NCI-H69 (cell line): ENCODE results near the gene RSPRY1.

Experiments
- DNase-seq: peaks from one replicate; lab custom pipeline; 2025; lab: John Stamatoyannopoulos, UW

Gene RSPRY1

DNA sequence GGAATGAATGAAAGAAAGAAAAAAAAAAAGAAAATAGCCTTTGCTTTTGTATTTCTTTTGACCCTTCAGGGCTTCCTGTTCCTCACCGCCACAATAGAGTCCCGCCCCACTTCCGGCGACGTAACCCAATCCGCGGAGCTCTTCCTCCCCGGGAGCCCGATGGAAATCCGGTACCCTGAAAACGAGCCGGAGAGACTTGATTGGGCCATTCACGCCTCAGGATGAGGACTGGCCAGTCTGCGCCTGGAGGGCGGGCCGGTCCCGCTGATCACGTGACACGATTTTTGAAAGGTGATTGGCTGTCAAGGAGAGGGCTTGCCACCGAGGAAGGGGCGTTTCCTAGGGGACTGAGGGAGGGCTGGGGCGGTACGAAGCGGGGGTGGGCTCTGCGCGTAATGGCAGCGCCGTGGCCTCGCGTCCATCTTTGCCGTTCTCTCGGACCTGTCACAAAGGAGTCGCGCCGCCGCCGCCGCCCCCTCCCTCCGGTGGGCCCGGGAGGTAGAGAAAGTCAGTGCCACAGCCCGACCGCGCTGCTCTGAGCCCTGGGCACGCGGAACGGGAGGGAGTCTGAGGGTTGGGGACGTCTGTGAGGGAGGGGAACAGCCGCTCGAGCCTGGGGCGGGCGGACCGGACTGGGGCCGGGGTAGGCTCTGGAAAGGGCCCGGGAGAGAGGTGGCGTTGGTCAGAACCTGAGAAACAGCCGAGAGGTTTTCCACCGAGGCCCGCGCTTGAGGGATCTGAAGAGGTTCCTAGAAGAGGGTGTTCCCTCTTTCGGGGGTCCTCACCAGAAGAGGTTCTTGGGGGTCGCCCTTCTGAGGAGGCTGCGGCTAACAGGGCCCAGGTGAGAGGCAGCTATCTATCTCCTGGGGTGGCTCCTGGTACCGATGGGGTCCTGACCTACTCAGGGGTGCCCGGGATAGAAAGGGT lies at the start of gene RSPRY1, which contains the start of gene PSME3IP1:
RSPRY1 (plus strand) TSS at position 385 of the 927 bp plus-strand sequence. CDS start 18,330 bp downstream, outside the sequence.
PSME3IP1 (minus strand) TSS at position 95 of the 927 bp plus-strand sequence. CDS start 12,185 bp downstream, outside the sequence.
- peak; percentile 97 for DNase-seq

DNA sequence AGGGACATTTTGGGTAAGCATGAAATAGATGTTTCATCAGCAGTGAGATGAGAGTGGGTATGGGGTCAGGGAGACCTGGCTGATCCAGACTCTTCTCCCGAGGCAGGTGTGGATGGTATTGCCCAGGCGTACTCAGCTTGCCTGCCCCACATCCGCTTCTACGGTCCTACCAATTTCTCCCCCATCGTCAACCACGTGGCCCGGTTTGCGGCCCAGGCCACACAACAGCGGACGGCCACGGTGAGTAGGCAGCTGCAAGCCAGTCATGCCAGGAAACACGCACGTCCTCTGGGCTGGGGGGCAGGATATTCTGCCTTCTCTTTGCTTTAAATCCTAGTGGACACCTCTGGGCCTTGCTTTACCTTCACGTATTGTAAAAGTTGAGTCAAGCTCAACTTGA lies 49.1 kb upstream of the RSPRY1 start:
- no peak for DNase-seq

DNA sequence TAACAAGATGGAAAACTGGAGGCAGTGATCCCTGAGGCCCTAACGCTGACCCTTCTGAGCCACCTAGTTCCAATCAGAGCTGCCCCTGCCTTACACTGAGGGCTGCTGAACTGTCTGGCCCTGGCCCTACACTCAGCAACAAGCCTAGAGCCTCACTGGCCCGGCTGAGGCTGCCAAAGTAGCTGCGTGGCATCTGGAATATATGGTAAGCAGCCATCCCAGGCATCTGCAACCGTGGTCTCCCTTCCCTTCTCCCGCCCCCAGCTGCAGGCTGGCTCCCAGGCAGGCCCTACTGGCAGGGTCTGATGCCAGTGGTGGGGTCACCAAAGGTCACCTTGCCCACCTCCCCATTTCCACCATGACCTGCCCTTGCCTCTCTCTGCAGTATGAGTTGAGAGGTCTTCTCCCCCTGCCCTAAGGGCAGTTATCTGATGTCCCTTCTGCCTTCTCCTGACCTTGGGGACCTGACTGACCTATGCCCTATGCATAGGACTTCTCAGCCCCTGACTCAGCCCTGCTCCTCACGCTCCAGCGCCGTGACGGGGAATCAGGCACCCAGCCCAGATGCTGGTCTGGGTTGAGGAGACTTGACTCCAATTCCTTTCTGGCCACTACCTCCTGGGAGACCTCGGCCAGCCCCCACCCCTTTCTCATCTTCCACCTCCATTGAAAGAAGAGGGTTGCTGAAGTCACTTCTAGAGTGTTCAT lies 48.4 kb upstream of the RSPRY1 start:
- no peak for DNase-seq

DNA sequence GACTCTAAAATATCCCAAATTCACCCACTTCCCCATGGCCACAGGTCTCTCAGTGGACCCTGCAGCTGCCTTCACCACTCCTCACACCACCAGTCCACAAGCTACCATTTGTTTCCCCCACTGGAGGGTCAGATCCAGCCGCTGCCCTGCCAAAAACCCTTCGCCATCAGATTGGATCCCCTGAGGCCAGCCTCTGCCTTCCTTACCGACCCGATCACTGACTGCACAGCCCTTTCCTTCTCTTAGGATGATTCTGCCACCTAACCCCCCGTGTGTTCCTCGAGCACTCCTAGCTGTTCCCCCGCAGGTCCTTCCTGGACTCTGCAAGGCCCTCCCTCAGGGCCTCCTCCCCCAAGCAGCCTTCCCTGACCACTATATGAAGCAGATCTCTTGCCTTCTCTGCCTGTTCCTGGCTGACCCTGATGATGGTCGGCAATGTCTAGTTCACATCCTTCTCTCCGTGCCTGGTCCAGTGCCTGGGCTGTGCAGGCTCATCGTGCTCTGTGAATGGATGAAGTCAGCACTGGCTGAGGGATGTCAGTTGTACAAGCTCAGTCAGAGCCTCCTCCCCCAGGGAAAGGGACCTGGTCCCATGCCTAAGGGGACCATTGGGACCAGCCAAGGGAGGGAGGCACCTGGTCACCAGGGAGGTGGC lies 47.7 kb upstream of the RSPRY1 start:
- DNase-seq, result no peak

DNA sequence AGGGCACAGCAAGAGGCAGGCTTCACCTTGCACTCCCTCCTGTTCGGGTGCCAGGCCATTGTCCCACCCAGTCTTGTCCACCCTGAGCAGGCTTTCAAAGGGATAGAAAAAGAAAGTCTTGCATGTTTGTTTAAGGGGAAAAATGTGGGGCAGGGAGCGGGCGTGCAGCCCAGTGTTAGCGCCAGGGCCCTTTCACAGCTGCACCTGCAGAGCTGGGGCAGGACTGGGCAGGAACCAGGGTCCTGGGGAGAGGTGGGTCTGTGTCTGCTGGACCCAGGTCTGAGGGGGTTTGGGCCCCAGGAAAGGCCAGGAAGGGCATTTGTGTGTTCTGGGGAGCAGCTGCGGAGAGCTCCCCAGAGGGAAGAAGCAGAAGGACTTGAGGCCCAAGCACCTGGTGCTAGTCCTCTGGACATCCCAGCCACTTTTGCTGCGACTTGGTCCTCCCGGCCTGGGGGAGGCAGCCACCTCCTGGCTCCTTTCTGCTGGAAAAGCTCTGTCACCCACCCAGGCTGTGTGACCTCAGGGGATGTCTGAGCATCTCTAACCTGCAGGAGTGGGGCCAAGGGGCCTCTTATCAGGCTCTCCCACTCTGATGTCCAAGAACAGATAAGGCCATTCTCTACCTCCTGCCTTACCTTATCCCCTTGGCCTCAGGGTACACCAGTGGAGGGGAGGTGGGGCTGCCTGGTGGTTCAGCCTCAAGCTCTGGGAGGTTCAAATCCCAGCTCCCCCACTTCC lies 45.0 kb upstream of the RSPRY1 start:
- peak; percentile 2 for DNase-seq

DNA sequence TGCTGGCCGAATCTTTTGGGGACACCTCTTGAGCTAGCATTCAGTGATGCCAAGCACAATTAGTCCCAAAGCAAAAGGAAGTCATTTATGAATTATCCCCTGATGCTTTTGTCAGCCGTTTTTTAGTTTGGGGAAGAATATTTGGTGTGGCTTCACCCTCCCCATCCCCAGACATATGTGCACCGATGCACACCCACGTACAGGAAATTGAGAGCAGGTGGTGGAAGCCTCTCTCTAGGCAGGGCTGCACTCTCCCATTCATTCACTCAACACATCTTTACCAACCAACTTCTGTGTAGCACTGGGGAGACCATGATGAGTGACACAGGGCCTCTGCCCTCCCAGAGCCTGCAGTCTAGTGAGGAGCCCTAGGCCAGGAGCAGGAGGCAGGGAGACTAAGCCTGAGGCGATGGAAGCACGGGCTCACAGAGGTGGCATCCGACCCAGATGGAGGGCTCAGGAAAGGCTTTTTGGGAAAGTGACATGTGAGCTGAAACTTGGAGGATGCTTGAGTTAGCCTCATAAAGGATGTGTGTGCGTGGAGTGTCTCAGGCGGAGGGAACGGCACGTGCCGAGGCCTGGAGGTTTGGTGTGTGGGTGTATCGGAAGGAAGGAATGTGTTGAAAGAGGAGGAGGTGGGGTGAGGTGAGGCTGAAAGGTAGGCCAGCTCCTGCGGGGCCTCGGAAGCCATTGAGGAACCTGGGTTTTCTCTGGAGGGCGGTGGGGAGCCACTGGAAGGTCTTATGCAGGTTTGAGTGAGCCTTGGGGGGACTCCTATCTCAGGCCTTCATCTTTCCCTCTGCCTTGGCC lies 44.1 kb upstream of the RSPRY1 start:
- DNase-seq, result no peak

DNA sequence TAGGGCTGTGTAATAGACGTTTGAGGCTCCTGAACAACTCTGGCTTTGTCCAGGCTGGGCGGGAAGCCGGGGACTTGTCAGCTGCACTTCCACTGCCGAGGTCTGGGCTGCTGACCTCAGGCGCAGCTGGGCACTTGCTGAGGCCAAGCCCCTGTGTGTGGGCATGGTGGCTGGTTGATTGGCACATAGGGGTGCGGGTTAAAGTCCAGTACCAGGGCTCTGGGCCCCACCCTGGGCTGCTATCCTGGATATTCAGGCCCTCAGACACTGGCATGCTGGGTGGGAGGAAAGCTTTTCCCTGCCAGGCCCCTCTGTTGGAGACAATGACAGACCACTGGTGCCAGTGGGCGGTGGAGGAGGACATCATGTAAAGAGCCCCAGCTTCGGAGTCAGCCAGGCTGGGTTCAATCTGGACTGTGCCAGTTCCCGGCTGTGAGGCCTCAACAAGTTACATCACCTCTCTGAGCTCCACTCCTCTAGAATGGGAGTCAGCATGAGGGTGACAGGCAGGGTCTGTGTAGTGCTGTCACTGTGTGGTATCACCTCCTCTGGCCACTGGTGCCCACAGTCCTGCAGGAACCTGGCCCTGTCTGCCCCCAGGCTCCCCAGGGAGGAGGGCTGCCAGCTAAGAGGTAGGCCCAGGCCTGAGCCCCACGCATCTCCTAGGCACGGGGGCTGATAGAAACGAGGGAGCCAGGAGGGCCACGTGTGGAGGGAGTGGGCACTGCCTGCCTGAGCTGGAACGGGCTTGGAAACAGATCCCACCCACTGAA lies 42.8 kb upstream of the RSPRY1 start:
- DNase-seq, result no peak

DNA sequence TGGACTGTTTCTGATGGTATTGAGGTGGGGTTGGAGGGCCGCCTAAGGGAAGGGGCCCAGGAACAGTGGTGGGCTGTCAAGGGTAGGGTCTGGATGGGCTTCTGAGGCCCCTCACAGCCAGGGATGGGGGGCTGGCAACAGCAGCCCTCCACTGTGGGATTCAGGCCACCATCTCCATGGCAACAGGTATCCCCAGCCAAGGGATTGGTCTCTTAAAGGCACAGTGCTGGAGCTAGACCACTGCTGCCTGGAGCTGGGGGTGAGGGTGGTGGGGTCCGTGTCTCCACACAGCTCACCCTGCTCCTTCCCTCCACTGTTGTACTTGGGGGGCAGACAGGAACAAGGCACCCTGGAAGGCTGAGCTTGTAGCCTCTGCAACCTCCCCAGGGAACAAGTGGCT lies 42.1 kb upstream of the RSPRY1 start:
- DNase-seq, result no peak

DNA sequence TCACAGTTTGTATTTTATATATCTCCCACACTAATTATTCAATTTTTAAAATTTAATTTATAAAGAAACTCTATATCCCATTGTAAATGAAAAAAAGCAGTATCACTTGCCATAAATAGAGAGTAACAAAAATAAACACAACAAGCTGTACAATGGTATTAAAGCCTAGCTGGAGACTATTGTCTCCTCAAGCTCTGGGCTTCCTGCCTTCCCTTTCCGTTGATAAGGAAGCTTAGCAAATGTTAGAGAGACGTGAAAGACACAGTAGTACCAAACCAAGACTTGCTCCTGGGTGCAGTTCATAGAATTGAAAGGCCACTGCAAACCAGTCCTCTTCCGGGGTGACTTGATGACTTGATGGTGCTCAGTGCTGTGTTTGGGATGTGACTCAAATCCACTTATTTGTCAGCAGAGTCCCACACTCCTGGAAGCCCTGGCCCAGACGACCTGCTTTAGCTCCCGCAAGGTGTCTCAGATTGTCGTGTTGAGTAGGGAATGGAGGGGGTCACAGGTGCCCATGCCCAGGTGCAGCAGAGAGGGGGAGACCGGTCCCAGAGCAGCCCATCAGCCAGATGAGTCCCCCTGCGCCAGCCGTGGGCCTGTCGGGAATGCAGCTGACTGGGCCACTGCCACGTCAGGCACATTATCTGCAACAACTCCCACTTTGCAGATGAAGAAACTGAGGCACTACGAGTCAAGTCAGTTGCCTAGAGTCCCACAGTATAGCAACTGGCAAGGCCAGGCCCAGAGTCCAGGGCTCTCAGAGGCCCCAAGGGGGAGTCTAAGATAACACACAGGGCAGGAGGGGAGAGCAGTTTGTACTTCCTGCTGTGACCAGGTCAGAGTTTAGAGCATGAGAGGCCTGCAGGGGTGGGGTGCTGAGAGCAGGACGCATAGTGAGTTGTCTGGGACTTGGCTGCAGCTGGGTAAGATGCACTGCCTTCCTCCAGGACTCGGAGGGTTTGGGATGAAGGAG lies 40.8 kb upstream of the RSPRY1 start:
- DNase-seq, result no peak

DNA sequence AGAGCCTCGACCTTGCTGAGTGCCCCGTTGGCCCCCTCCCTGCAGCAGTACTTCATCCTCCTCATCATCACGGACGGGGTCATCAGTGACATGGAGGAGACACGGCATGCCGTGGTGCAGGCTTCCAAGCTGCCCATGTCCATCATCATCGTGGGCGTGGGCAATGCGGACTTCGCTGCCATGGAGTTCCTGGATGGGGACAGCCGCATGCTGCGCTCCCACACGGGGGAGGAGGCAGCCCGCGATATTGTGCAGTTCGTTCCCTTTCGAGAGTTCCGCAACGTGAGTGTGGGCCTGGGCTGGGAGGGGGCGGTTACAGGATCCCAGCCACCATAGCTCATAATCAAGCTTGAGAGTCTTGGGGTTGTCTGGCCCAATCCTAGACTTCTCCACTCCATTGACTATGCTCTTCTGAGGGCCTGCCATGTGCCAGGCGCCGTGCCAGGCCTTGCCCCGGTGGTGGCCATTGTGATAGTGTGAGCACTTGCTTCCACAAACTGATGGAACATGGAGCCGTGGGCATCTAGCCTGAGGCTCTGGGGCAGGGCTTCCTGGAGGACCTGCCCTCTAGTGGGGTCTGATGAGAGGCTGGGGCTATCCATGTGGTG lies 40.0 kb upstream of the RSPRY1 start:
- DNase-seq, result no peak

DNA sequence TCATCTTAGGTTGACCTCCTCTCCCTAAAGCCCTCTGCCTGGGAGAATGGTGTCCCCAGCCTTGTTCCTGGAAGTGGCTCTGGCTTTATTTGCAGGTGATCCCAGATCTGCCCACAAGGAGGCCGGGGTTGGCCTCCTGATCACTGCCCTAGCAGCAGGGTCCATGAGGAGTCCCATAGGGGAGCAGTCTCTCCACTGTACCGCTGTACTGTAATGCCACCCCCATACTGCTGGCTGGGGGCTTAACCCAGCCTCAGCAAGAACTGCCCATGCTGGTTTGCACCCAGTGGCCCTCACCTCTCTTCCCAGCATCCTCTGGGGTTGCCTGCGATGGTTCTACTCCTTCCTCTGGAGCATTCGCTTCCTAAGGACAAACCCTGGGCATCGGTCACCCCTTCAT lies 39.4 kb upstream of the RSPRY1 start:
- no peak for DNase-seq

DNA sequence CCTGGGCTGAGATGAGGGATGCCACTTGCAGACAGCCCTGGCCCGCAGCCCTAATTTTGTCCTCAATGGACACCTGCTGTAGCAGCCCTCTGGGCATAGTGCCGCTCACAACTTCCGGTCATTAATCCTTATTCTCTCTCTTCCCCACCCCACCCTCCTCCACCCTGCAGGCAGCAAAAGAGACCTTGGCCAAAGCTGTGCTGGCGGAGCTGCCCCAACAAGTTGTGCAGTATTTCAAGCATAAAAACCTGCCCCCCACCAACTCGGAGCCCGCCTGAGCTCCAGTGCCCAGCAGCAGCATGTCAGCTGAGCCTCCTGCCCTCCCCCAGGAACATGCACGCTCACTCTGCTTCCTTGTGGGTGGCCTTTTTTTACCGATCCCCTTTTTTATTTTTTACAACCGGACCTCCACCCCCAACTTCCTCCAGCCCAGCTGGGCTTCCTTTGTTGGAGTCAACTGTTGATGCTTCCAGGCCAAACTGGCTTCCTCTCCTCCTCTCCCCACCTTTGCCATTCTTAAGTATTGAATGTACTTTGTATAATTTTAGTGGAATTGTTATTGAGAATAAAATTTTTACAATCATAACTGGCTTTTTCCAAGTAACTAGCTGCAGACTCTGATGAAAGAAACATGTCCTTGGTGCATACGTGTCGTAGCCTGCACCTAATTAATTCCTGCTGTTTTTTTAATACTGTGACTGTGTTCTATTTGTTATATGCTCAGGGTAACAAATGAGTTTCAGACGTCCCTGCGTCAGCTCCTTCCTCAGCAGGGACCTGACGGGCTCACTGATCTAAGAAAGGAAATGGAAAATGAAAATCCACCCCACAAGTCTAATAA lies 38.5 kb upstream of the RSPRY1 start:
- DNase-seq, result peak; percentile 74

DNA sequence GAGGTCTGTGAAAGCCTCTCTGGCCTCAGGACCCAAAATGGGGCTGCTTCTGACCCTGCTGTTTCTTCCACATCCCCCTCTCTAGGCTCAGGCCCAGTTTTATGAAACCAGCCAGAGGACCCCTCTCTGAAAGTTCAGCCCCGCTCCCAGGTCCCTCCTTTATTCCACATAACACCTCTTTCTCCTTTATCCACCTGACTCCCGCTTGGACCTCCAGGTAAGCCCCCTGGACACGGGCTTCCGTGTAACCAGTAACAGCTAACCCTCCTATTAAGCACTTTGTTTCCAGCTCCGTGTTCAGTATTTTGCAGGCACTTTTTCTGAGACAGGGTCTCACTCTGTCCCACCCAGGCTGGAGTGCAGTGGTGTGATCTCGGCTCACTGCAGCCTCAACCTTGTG lies 37.6 kb upstream of the RSPRY1 start:
- DNase-seq, result no peak

DNA sequence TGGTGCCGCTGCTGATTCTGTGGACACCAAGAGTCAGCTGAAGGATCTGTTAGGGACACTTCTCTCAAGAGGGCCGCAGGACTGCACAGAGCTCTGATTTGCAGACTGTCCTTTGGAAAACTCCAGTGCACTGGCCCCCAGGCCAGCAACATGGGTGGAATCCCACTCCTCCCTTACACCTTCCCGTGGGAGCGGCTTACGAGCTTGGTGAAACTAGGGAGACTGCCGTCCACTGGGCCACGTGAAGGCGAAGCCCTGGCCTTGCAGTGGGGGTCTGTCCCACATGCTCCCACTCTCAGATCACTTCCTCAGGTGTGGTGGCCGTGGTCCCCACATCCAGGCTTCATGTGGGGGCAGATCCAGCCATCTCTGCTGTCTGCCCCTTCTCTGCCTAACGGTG lies 36.7 kb upstream of the RSPRY1 start:
- DNase-seq, result no peak

DNA sequence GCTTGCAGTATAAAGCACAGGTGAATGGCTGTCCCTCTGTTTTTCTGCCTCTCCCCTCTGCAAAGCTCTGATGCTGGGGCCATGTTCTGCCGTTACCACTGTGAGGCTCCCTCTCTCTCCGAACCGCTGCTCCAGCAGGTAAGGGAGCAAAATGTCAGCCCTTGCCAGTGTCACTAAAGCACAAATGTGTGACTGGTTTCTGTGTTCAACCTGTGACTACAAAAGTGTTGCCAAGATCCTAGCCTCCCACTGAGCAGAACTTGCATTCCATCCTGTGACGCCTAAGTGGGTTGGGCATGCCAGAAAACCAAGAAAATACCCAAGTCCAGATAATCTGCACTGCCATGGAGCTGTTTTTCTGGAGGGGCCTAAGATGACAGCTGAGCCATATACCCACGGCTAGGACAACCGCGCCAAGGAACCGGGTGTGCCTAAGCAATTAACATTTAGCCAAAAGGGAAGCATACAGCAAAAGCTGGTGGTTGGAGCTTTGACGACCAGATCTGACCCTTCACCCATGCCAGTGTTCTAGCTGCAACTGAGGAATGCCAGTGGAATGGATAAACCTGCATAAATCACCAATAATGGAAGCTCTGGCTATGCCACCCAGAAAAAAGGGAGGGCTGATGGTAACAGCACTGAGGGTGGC lies 35.3 kb upstream of the RSPRY1 start:
- DNase-seq, result no peak

DNA sequence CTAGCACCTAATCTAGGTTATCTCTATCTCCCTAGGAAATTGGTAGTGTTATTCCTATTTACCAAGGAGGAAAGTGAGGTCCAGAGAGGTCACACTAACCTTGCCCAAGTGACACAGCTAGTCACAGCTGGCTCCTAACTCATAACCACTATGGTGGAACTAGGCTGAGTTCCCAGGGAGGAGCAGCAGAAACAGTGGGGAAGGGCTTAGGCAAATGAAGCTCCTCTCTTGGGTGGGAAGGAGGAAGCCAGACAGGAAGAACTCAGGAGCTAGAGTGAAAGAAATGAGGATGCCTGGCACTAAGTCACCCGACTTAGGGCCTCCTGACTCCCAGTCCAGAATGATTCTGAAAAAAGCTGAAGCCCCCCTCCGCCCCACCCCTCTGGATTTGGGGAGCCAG lies 34.8 kb upstream of the RSPRY1 start:
- DNase-seq, result no peak
